Fibroblast of lung (primary cell): Measurements from ENCODE around the gene P3H3. TPM values are rescaled to one million over a fixed set of nuclear protein-coding genes. Genes with fewer than 3 reads are reported as not detected.
A peak's percentile ranks its signal among the peaks of the same experiment; 100 is the strongest.
"Not testable (repeated sequence)": the region's sequence is repeated elsewhere in the genome, so short reads cannot be mapped to it uniquely, and the experiment has no call there.

Experiments used
- DNase-seq, 2 donors: peaks; one replicate each; pipeline versions ENCODE4 v3.0.0 to v3.0.0-alpha.2; 2010; ENCODE audit warnings: low read depth in 2 of 2
- H2AFZ ChIP-seq: 2 replicates; pipeline ENCODE4 v1.5.1; 2012; ENCODE audit warnings: low read length, control low read depth, inconsistent platforms
- H3K27ac ChIP-seq: 2 replicates; pipeline ENCODE4 v1.5.1; 2011; ENCODE audit warnings: low read length, control low read depth; ENCODE audit not compliant: insufficient read depth
- H3K27me3 ChIP-seq: 2 replicates; pipeline ENCODE4 v1.5.1; 2011; ENCODE audit warnings: mild to moderate bottlenecking, low read length; ENCODE audit not compliant: control insufficient read depth, insufficient read depth
- H3K36me3 ChIP-seq: 2 replicates; pipeline ENCODE4 v1.5.1; 2011; ENCODE audit warnings: low read length; ENCODE audit not compliant: control insufficient read depth, insufficient read depth
- H3K4me1 ChIP-seq: 2 replicates; pipeline ENCODE4 v1.5.1; 2011; ENCODE audit warnings: low read length; ENCODE audit not compliant: control insufficient read depth, insufficient read depth; ENCODE audit errors: extremely low read depth
- H3K4me2 ChIP-seq: 2 replicates; pipeline ENCODE4 v1.5.1; 2011; ENCODE audit warnings: low read length, control low read depth; ENCODE audit not compliant: insufficient read depth; ENCODE audit errors: extremely low read depth
- H3K4me3 ChIP-seq, 4 experiments: fragments of 200-600 bp in 1 of 4; sonication (generic) in 1 of 4; replicated peaks in 1 of 4; 2 replicates each; pipeline ENCODE4 v1.5.1; 2011 to 2016; ENCODE audit warnings: low read length in 4 of 4, low read depth in 3 of 4, mild to moderate bottlenecking in 3 of 4, control low read depth in 2 of 4, inconsistent platforms in 1 of 4, mixed read lengths in 1 of 4; ENCODE audit not compliant: insufficient read depth in 1 of 4; ENCODE audit errors: control extremely low read depth in 1 of 4
- H3K79me2 ChIP-seq: 2 replicates; pipeline ENCODE4 v1.5.1; 2012; ENCODE audit warnings: mild to moderate bottlenecking, low read length, inconsistent platforms; ENCODE audit not compliant: control insufficient read depth, insufficient read depth
- H3K9ac ChIP-seq: 2 replicates; pipeline ENCODE4 v1.5.1; 2011; ENCODE audit warnings: mild to moderate bottlenecking, low read length, control low read depth; ENCODE audit not compliant: insufficient read depth
- H3K9me3 ChIP-seq: 2 replicates; pipeline ENCODE4 v1.5.1; 2012; ENCODE audit warnings: low read depth, low read length; ENCODE audit not compliant: control insufficient read depth, insufficient read depth
- H4K20me1 ChIP-seq: 2 replicates; pipeline ENCODE4 v1.5.1; 2011; ENCODE audit warnings: low read length; ENCODE audit not compliant: control insufficient read depth, insufficient read depth; ENCODE audit errors: extremely low read depth
- CTCF ChIP-seq, 2 donors: IDR thresholded peaks in 1 of 2; conservative IDR thresholded peaks in 1 of 2; 1 replicate in 1 of 2; 2 replicates in 1 of 2; pipeline ENCODE4 v1.5.1; 2011 to 2012; ENCODE audit warnings: low read length in 2 of 2, control low read depth in 1 of 2, inconsistent platforms in 1 of 2, low read depth in 1 of 2, mild to moderate bottlenecking in 1 of 2
- EZH2 ChIP-seq: IDR thresholded peaks from 2 replicates; pipeline ENCODE4 v1.5.1; 2012; ENCODE audit warnings: low read length, control low read depth, mild to moderate bottlenecking; ENCODE audit errors: missing control alignments
- polyA plus RNA-seq, 2 donors: library from polyadenylated mRNA; depleted of rRNA in 1 of 2; stranded (reverse) in 1 of 2; unstranded in 1 of 2; fragments of >200 nt; gene quantifications; 2 replicates each; pipeline ENCODE4 v1.2.1, GENCODE V29; 2011 to 2012; ENCODE audit warnings: missing spikeins in 1 of 2
- total RNA-seq: library from RNA; depleted of rRNA; stranded (reverse); fragments of >200 nt; gene quantifications from 2 replicates; pipeline ENCODE4 v1.2.1, GENCODE V29; 2014

Gene P3H3
- total and polyA plus RNA-seq, 2 donors (not counting 1 experiment from before 2014, with no cell fraction given): 44.0 to 96.3 TPM

- peak; percentile 58 to 63 for DNase-seq
- Histone ChIP-seq H4K20me1 (peaks cover 4% of the 10 kb centered on the region), H3K36me3 (peaks cover 18% of the 10 kb centered on the region), H2AFZ (no peak overlapping the region), H3K9ac (peak overlapping the region; percentile 80), H3K27ac (peak overlapping the region; percentile 79), H3K4me1 (peaks cover 28% of the 10 kb centered on the region), H3K9me3 (no peaks in the 10 kb centered on the region), H3K4me3 (peak overlapping the region; percentile 81 to 94 (median 92)), H3K4me2 (peak overlapping the region; percentile 99), H3K79me2 (peaks cover 43% of the 10 kb centered on the region), H3K27me3 (no peaks in the 10 kb centered on the region)
- TF ChIP-seq CTCF (conservative IDR thresholded peaks at IDR 0.05 in 1 of 2, IDR thresholded peaks at IDR 0.05 in 1 of 2; ENCODE audit: low read depth in 1 of 2, low read length in 2 of 2) (peak; percentile 91 to 92), EZH2 (no peak)
Measured at GRCh38 chr12:6872073-6873048, 44.2 kb downstream of the P3H3 start.

- no peak for TF ChIP-seq EZH2
- TF ChIP-seq CTCF (conservative IDR thresholded peaks at IDR 0.05 in 1 of 2, IDR thresholded peaks at IDR 0.05 in 1 of 2; ENCODE audit: low read depth in 1 of 2, low read length in 2 of 2): no peak
- Histone ChIP-seq H3K9ac (peak within 1 kb of the TSS; percentile 80), H3K4me1 (peaks cover 28% of the 10 kb centered on the region), H2AFZ (peak within 1 kb of the TSS; percentile 80), H4K20me1 (peaks cover 4% of the 10 kb centered on the region), H3K4me2 (peak within 1 kb of the TSS; percentile 99), H3K9me3 (no peaks in the 10 kb centered on the region), H3K27ac (peak within 1 kb of the TSS; percentile 79), H3K79me2 (peaks cover 33% of the 10 kb centered on the region), H3K4me3 (peak within 1 kb of the TSS; percentile 81 to 94 (median 92)), H3K36me3 (peaks cover 18% of the 10 kb centered on the region), H3K27me3 (no peaks in the 10 kb centered on the region)
- peak; percentile 92 to 94 for DNase-seq
Measured at GRCh38 chr12:6873094-6874014, 45.1 kb downstream of the P3H3 start, which contains the start of gene SPSB2. Gene SPSB2, minus strand, starts transcription at chr12:6873303. Its CDS starts 402 bp downstream, at chr12:6872901.

GRCh38 chr12:6874015-6874368 is 45.8 kb downstream of the P3H3 start:
- Histone ChIP-seq H3K4me1 (peaks cover 26% of the 10 kb centered on the region), H3K9ac (peak overlapping the region; percentile 80), H3K79me2 (peaks cover 26% of the 10 kb centered on the region), H3K36me3 (peaks cover 18% of the 10 kb centered on the region), H3K27ac (peak overlapping the region; percentile 77), H2AFZ (peak overlapping the region; percentile 80), H3K4me3 (peak overlapping the region; percentile 72 to 94 (median 92)), H3K4me2 (peak overlapping the region; percentile 94)
- not testable (repeated sequence) for DNase-seq, H3K9me3 ChIP-seq, H4K20me1 ChIP-seq, H3K27me3 ChIP-seq

GRCh38 chr12:6879824-6880223 is 51.6 kb downstream of the P3H3 start:
- not testable (repeated sequence) for H3K27ac ChIP-seq, H3K9ac ChIP-seq, H3K4me2 ChIP-seq, H3K4me3 ChIP-seq, H4K20me1 ChIP-seq, H2AFZ ChIP-seq, H3K4me1 ChIP-seq, H3K27me3 ChIP-seq, H3K9me3 ChIP-seq, H3K79me2 ChIP-seq, DNase-seq, H3K36me3 ChIP-seq
